ENCODE data around the gene IFNGR1. TPM values are rescaled to one million over a fixed set of nuclear protein-coding genes. Genes with fewer than 3 reads are reported as not detected.

IFNGR1 gene
- total and polyA plus RNA-seq, 2 of the 13 experiments (the other 11 are each of a cell fraction or from before 2014, with no cell fraction given), result 82.8 to 87.8 TPM

DNA sequence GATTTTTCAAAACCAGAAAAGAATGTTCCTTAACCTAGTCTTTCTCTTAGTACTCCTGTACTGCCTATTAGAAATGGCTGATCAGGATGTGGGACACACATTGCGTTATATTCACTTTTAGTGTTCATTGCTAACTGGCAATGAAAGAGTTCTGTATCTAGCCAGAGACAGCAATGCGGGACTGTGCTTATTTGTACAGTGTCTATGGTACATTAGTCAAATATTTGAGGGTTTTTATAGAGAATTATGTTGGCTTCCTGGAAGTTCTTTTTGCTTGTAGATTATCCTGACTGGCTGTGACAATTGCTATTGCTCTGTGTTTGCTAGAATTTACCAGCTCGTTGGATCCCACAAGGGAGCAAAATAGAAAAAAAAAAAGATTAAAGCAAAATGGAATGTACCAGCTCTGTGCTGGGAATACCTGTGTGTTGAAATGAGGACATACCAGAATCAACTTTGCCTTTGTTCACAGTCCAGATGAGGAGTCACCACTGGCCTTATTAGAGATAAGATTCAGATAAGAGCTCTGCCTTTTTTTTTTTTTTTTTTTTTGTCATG, 22.4 kb upstream of the IFNGR1 start (continued):
- TF ChIP-seq, protein P1, sequence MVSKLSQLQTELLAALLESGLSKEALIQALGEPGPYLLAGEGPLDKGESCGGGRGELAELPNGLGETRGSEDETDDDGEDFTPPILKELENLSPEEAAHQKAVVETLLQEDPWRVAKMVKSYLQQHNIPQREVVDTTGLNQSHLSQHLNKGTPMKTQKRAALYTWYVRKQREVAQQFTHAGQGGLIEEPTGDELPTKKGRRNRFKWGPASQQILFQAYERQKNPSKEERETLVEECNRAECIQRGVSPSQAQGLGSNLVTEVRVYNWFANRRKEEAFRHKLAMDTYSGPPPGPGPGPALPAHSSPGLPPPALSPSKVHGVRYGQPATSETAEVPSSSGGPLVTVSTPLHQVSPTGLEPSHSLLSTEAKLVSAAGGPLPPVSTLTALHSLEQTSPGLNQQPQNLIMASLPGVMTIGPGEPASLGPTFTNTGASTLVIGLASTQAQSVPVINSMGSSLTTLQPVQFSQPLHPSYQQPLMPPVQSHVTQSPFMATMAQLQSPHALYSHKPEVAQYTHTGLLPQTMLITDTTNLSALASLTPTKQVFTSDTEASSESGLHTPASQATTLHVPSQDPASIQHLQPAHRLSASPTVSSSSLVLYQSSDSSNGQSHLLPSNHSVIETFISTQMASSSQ (IDR thresholded peaks at IDR 0.05; ENCODE audit: low read depth), result no peak
- TF ChIP-seq, protein P1 (CRISPR knock-in tag; IDR thresholded peaks at IDR 0.05; ENCODE audit: borderline replicate concordance), result peak; percentile 48; the same call in 1 of the 2 replicates
- TF ChIP-seq IRF2 (CRISPR knock-in tag; IDR thresholded peaks at IDR 0.05) (peak; percentile 63), ETV5 (CRISPR knock-in tag; IDR thresholded peaks at IDR 0.05; ENCODE audit: borderline replicate concordance) (no peak), PLRG1 (conservative IDR thresholded peaks at IDR 0.05) (no peak), ZNF790 (CRISPR knock-in tag; IDR thresholded peaks at IDR 0.05; ENCODE audit: borderline replicate concordance) (no peak), GFI1 (CRISPR knock-in tag; IDR thresholded peaks at IDR 0.05; ENCODE audit: borderline replicate concordance) (peak; percentile 63; the same call in 1 of the 2 replicates), ZNF256 (CRISPR knock-in tag; conservative IDR thresholded peaks at IDR 0.05) (no peak), ELF3 (CRISPR knock-in tag; IDR thresholded peaks at IDR 0.05) (peak; percentile 43), MXD4 (CRISPR knock-in tag; IDR thresholded peaks at IDR 0.05) (0 out of 2 replicates have a peak, but pooled peaks have one; percentile 21), SATB2 (CRISPR knock-in tag; IDR thresholded peaks at IDR 0.05) (no peak), ZNF367 (CRISPR knock-in tag; IDR thresholded peaks at IDR 0.05; ENCODE audit: borderline replicate concordance) (no peak), ZSCAN31 (CRISPR knock-in tag; IDR thresholded peaks at IDR 0.05; ENCODE audit: low read depth) (no peak), SOX5 (CRISPR knock-in tag; IDR thresholded peaks at IDR 0.05; ENCODE audit: borderline replicate concordance) (peak; percentile 93), TBL1XR1 (IDR thresholded peaks at IDR 0.05; ENCODE audit: borderline replicate concordance, low read length, partially characterized antibody) (no peak), HCFC1 (IDR thresholded peaks at IDR 0.05; ENCODE audit: low read depth, low read length) (no peak), SKI (IDR thresholded peaks at IDR 0.05; ENCODE audit: partially characterized antibody) (peak; percentile 67), TSC22D2 (CRISPR knock-in tag; IDR thresholded peaks at IDR 0.05; ENCODE audit: borderline replicate concordance) (no peak), SP5 (CRISPR knock-in tag; IDR thresholded peaks at IDR 0.05; ENCODE audit: borderline replicate concordance, low read depth) (peak; percentile 60; the same call in 1 of the 2 replicates), ZBTB7B (CRISPR knock-in tag; IDR thresholded peaks at IDR 0.05) (0 out of 2 replicates have a peak, but pooled peaks have one; percentile 33)
- TF ChIP-seq, protein P2, sequence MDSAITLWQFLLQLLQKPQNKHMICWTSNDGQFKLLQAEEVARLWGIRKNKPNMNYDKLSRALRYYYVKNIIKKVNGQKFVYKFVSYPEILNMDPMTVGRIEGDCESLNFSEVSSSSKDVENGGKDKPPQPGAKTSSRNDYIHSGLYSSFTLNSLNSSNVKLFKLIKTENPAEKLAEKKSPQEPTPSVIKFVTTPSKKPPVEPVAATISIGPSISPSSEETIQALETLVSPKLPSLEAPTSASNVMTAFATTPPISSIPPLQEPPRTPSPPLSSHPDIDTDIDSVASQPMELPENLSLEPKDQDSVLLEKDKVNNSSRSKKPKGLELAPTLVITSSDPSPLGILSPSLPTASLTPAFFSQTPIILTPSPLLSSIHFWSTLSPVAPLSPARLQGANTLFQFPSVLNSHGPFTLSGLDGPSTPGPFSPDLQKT (CRISPR knock-in tag; IDR thresholded peaks at IDR 0.05; ENCODE audit: borderline replicate concordance), result no peak
- TF ChIP-seq, protein P3, sequence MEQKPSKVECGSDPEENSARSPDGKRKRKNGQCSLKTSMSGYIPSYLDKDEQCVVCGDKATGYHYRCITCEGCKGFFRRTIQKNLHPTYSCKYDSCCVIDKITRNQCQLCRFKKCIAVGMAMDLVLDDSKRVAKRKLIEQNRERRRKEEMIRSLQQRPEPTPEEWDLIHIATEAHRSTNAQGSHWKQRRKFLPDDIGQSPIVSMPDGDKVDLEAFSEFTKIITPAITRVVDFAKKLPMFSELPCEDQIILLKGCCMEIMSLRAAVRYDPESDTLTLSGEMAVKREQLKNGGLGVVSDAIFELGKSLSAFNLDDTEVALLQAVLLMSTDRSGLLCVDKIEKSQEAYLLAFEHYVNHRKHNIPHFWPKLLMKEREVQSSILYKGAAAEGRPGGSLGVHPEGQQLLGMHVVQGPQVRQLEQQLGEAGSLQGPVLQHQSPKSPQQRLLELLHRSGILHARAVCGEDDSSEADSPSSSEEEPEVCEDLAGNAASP (CRISPR knock-in tag; IDR thresholded peaks at IDR 0.05; ENCODE audit: borderline replicate concordance), result peak; percentile 0; the same call in 1 of the 2 replicates
- TF ChIP-seq, protein P4, sequence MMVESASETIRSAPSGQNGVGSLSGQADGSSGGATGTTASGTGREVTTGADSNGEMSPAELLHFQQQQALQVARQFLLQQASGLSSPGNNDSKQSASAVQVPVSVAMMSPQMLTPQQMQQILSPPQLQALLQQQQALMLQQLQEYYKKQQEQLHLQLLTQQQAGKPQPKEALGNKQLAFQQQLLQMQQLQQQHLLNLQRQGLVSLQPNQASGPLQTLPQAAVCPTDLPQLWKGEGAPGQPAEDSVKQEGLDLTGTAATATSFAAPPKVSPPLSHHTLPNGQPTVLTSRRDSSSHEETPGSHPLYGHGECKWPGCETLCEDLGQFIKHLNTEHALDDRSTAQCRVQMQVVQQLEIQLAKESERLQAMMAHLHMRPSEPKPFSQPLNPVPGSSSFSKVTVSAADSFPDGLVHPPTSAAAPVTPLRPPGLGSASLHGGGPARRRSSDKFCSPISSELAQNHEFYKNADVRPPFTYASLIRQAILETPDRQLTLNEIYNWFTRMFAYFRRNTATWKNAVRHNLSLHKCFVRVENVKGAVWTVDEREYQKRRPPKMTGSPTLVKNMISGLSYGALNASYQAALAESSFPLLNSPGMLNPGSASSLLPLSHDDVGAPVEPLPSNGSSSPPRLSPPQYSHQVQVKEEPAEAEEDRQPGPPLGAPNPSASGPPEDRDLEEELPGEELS (CRISPR knock-in tag; IDR thresholded peaks at IDR 0.05), result peak; percentile 54; the same call in 1 of the 2 replicates

Data from HepG2 (cell line).